Activated CD8-positive, alpha-beta memory T cell treated with anti-CD3 and anti-CD28 coated beads, Interleukin-2, amount 50 U/mL, for 24 hours (primary cell): ENCODE results near the gene ZBTB45.
A peak's percentile ranks its signal among the peaks of the same experiment; 100 is the strongest.

ENCODE experiments used
- DNase-seq: peaks from one replicate; pipeline ENCODE4 v3.0.0-alpha.2; 2020; ENCODE audit errors: extremely low read depth

ZBTB45 gene

DNA sequence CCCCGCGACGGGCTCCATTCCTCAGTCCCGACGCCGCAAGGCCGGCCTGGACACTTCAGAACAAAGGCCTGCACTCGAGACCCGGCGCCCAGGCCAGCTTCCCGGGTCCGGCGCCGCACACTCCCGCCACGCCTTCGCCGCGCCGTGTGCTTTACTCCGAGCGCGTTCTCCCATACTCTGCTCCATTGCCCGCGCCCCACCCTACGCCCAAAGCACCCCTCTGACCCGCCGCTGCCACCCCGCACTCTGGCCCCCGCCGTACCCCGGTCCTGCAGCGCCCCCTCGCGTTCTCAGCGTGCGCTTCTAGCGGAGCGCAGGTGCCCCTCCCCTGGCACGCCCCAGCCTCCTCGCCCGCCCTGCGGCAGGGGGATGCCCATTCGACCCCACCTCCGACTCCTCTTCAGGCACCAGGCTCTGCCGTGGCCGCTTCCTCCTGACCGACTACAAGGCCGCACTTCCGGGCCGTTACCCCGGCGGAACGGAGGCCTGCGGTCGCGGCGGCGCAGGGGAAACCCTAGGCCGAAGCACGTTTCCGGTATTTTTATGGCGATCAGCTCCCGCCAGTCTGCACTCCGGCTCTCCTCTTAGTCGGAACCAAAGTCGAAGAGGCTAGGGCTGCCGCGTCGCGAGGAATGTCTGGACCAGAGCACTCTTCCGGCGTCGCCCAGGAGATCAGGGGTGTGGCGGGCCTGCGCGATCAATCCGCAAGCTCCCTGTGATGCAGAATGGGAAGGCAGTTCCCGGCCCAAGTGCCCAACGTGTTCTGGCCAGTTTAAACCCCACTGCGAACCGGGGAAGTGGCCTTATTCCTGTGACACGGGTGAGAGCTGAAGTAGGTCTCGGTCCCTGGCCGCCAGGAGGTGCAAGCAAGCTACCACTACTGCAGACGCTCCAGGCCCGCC is at the start of gene ZBTB45:
Gene ZBTB45 (minus strand): TSS at position 456 of the 902 bp plus-strand sequence. CDS start 2,137 bp downstream, outside the sequence.
- DNase-seq, result peak; percentile 81

GRCh38 chr19:58568453-58569130 is 49.0 kb upstream of the ZBTB45 start:
- no peak for DNase-seq

DNA sequence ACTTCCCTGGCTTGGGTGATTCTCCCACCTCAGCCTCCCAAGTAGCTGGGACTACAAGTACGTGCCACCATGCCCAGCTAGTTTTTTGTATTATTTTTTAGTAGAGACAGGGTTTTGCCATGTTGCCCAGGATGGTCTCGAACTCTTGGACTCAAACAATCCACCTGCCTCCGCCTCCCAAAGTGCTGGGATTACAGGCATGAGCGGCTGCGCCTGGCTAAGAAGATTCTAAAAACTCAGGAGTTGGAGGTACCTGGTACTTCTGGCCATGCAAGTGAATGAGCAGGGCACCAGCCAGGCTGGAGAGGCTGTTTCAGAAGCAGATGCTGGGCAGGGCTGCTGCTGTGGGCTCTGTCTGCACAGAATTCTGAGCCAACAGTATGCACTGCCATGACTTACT is 47.4 kb upstream of the ZBTB45 start:
- no peak for DNase-seq

DNA sequence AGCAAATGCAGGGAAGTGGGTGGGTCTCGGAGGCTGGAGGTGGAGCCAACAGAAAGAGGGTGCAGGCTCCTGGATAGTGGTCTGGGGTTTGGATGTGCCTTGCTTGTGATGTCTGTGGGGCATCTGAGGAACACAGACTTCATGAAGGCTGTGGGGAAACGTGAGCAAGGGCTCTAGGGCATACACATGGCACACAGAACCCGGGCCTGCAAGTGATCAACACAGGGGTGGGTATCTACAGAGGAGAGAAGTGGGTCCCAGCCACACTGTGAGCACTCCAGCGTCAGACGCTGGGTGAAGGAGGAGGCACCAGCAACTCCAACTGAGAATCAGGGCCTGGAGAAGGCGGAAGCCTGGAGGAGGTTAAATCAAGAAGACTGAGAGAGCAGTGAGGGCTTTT is 44.2 kb upstream of the ZBTB45 start:
- no peak for DNase-seq

DNA sequence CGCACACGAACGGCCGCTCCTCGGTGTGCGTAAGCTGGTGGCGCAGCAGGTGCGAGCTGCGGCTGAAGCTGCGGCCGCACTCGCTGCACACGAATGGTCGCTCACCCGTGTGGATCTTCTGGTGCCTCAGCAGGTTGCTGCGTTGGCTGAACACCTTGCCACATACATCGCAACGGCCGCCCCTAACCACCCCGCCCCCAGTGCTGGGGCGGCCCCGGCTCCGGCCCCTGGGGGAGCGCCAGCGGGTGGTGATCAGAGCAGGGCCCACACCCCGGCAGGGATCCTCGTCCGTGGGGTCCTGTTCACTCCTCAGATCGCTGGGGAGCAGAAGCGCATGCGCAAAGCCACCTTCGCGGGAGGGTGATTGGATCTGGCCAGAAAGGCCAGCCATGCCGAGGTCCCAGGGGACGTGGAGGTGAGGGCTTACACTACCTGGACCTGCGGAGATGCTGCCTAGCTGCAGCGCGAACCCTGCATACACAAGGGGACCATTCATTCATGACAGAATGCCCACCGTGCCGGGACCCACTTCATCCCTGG is 43.5 kb upstream of the ZBTB45 start:
- DNase-seq, result no peak

- DNase-seq, result no peak
These were observed 42.8 kb upstream of the ZBTB45 start for GRCh38 chr19:58562122-58563033.

DNA sequence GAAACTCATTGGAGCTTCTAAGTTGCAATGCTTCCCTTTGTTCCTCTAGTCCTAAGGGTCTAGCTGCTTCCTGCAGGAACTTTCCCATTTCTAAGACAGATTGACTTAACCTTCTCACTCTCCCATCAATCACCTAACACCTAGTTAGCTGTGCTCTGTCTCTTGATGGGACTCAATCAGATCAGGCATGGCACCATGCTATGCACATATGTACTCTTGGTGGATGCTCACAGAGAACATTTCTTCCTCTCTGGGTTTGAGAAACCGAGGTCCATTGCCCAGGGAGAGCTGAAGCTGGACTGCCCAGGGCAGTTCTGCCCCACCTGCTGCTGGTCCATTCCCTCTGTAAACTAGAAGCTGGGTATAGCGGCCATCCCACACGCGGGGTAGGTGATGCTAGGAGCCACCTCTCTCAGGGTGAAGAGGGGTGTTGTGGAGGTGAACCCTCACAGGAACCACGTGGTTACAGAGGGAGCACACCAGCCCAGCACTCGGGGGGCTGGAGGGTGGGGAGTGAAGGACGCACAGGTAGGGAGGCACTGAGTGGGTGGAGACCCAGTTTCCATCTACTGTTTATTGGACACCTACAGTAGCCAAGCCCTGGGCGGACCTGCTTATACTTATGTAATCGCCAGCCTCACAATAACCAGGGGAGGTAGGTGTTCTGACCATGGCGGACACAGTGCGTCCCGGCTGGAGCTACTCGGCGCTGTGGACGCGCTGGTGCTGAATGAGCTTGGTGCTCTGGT is 41.9 kb upstream of the ZBTB45 start:
- no peak for DNase-seq

DNA sequence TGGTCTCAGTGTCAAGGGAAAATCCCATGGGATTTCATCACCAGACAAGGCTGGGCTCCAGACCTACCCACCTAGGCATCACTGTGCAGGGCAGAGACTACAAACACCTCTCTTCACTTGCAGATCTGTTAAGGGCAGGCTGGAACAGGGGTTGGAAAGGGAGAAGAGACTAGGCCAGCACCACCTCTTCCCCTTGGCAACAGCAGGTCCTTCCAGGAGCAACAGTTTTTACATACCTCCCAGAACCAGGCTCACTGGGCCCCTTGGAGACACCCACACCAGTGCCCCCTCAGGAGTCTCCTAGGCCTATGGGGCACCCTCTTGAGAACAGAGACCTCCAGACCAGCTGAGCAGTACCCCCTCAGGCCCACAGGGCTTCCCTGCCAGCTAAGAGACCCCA is 41.3 kb upstream of the ZBTB45 start:
- no peak for DNase-seq

- no peak for DNase-seq
These were observed 40.6 kb upstream of the ZBTB45 start for GRCh38 chr19:58560007-58560887.

DNA sequence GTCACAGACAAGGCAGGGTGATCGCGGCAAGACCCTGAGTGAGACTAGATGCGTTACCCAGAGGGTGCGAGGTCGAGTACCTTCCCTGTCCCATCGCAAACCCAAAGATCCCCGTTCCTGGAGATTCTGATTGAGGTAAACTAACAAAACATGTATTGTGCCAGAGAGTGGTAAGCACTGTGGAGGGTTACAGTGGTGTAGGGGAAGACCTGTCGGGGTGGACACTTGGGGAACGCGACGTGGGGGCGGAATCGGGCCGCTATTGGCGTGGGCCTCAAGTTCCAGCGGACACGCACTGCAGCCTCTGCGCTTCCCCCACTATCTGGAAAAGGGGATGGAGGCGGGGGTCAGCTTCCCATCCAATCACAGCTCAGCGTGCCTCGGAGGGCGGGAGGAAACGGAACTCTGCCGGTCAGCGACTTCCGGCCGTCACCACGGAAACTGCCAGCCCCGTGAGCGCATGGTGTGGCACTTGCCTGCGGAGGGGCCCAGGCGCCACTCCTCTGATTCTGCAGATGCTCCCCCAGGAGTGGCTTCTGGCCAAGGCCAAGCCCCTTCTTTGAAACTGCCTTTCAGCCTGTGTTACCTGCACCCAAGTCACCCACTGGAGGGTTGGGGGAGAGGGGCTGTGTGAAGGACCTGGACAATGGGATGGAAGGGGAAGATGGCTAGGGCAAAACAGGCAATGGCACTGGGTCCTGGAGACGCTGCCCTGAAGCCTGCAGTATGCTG is 39.8 kb upstream of the ZBTB45 start:
- DNase-seq, result peak; percentile 69

GRCh38 chr19:58558623-58559274 is 39.1 kb upstream of the ZBTB45 start:
- peak; percentile 98 for DNase-seq

DNA sequence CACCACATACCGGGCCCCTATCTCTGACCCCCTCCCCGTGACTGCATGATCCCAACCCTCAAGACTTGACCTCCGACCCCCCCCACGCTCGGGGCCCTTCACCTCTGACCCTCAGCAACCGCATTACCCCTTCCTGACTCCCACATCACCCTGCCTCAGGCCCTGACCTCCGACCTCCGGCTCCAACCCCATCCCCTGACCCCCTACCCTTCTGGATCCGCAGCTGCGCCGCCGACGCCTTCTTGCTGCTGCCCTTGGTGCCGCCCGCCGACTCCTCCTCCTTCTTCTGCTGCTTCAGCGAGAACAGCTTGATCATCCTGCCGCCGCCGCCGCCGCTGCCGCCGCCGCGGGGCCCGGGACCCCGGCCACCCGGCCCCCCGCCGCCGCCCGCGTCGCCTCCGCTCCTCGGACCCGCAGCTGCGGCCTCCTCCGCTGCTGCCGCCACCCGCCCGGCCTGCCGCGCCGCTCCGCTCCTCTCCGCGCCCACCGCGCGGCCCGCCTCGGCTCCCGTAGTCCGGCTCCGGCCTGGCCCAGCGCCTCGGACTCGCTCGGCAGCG is 38.5 kb upstream of the ZBTB45 start, which contains the start of gene UBE2M:
Gene UBE2M (minus strand): TSS at position 546 of the 557 bp plus-strand sequence. CDS start 230 bp downstream, at position 316.
- DNase-seq, result no peak

- no peak for DNase-seq
These were observed 37.8 kb upstream of the ZBTB45 start for GRCh38 chr19:58557221-58558065.

DNA sequence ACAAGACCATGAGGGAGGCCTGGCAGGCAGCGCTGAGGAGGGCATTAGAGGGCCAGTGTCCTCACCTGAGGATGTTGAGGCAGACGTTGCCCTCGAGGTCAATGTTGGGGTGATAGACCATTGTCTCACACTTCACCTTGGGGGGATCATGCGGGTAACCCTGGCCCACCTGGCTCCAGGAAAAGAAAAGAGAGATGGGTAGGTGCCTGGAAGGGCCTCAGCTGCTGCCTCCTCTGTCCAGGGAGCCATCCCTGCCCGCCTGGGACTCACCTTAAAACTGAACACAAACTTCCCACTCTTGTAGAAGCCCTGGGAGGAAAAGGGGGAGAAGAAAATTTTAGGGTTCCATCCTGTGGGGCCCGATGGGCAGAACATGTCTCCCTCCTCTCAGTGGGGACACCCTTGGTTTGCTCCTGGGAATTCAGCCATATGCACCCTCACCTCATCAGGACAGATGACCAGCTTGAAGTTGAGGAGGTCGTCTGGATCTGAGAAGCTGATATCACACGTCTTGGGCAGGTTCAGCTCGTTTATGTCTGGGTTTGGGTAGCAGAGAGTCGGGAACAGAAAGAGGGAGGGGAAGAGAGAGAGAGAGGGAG is 37.1 kb upstream of the ZBTB45 start:
- no peak for DNase-seq

DNA sequence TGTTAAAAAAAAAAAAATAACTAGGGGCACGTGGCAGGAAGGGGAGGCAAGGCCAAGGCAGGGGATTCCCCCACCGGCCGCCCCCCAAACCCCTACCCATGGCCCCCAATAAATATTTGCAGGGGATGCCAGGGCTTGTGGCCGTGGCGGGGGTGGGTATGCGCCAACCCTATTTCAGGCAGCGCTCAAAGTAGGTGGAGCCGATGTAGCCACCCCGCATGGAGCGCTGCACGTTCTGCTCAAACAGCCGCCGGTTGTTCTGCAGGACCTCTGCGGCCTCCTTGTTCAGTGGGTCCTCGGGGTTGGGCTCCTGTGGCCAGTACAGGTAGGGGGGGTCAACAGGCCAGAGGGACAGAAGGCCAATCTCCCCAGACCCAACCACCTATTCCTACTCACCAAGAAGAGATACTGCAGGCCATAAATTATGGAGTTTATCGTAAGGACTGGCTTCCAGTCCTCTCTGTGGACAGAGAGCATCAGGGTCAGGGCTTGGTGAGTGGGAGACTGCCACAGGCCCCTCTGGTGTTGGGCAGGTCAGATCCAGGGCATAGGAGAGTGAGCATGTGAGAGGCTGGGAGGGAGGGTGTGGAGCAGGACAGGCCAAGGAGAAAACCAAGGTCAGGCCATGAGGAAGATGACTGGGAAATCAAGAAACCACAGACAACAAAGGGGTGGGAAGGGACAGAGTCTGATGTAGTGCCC is 36.5 kb upstream of the ZBTB45 start:
- no peak for DNase-seq

DNA sequence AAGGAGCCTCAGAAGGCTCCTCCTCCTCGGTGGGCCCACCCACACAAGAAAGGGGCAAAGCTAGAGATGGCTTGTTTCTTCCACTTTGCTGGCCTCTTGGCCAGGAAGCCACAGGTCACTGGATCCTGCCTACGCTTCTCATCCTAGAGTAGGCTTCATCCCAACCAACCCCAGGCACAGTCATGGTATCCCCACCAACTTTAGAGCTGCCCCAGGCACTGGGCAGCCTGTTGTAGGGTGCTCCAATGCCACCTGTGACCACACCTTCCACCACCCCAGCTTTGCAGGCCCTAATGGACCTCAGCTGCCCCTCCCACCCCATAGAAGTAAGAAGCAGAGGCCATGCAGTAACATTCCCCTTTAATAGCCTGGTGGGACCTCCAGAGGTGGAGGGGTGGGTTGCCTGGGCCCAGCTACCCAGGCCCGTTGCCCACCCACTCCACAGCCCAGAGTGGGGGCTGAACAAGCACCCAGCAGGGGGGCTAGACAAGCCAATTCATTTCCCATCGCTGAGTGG is 35.8 kb upstream of the ZBTB45 start:
- no peak for DNase-seq
